ENCODE measurements around the gene BCS1L. TPM values are rescaled to one million over a fixed set of nuclear protein-coding genes. Genes with fewer than 3 reads are reported as not detected.

Gene BCS1L
- total RNA-seq, 1 donor: 33.4 TPM

GRCh38 chr2:218711550-218711929, 52.1 kb downstream of the BCS1L start:
- DNase-seq (ENCODE audit: low read depth in 2 of 3, low spot score in 2 of 3): no peak

Other genes with a start within 250 kb of the BCS1L start
- under 0.01 TPM for gene VIL1, start 240.6 kb upstream of the BCS1L start, total RNA-seq
- 3.8 TPM for gene USP37, start 91.3 kb upstream of the BCS1L start, total RNA-seq
- gene CNOT9, start 90.8 kb upstream of the BCS1L start, total RNA-seq: 57.4 TPM
- 0.27 TPM for gene PLCD4, start 51.8 kb upstream of the BCS1L start, total RNA-seq
- gene ZNF142, start 60 bp upstream of the BCS1L start, total RNA-seq: 32.9 TPM
- gene RNF25, start 12.3 kb downstream of the BCS1L start, total RNA-seq: 22.4 TPM
- gene STK36, start 12.4 kb downstream of the BCS1L start, total RNA-seq: 18.0 TPM
- 12.1 TPM for gene TTLL4, start 51.2 kb downstream of the BCS1L start, total RNA-seq
- 0.27 TPM for gene CYP27A1, start 122.5 kb downstream of the BCS1L start, total RNA-seq
- gene PRKAG3, start 172.1 kb downstream of the BCS1L start, total RNA-seq: not detected
- 0.27 TPM for gene WNT6, start 200.1 kb downstream of the BCS1L start, total RNA-seq
- gene WNT10A, start 221.2 kb downstream of the BCS1L start, total RNA-seq: 1.1 TPM

Data from hematopoietic multipotent progenitor cell (in vitro differentiated cells).